Measurements from ENCODE around the gene CLINT1. TPM values are rescaled to one million over a fixed set of nuclear protein-coding genes. Genes with fewer than 3 reads are reported as not detected.

CLINT1 gene
- total RNA-seq, 3 donors from 2014 or later, result 86.5 to 157 (median 89.5) TPM

GRCh38 chr5:157750320-157750719 lies 108.6 kb downstream of the CLINT1 start:
- no peaks in the 10 kb centered on the region for H3K36me3 ChIP-seq
- H3K9me3 ChIP-seq, result no peaks in the 10 kb centered on the region
- intact Hi-C loops (cut with DNase I; ENCODE audit: low total_unique reads), result no loop called here
- DNase-seq (ENCODE audit: low spot score in 2 of 2), result no peak
- no peaks in the 10 kb centered on the region for H3K27me3 ChIP-seq
- TF ChIP-seq POLR2A (IDR thresholded peaks at IDR 0.05) (no peak), POLR2AphosphoS5 (IDR thresholded peaks at IDR 0.05) (no peak), CTCF (IDR thresholded peaks at IDR 0.05) (no peak)
- no peak overlapping the region for H3K4me3 ChIP-seq
- no peaks in the 10 kb centered on the region for H3K4me1 ChIP-seq
- no peak overlapping the region for H3K27ac ChIP-seq

- intact Hi-C loops (cut with DNase I; ENCODE audit: low total_unique reads), result no loop called here
- Histone ChIP-seq H3K4me3 (no peak overlapping the region), H3K27me3 (no peaks in the 10 kb centered on the region), H3K9me3 (no peaks in the 10 kb centered on the region), H3K36me3 (no peaks in the 10 kb centered on the region), H3K27ac (no peak overlapping the region), H3K4me1 (no peaks in the 10 kb centered on the region)
- no peak for DNase-seq (ENCODE audit: low spot score in 2 of 2)
- TF ChIP-seq POLR2AphosphoS5 (IDR thresholded peaks at IDR 0.05) (no peak), CTCF (IDR thresholded peaks at IDR 0.05) (no peak), POLR2A (IDR thresholded peaks at IDR 0.05) (no peak)
Observed at GRCh38 chr5:157749462-157749799, 109.5 kb downstream of the CLINT1 start.

GRCh38 chr5:157748760-157749461 lies 110.0 kb downstream of the CLINT1 start:
- H3K4me3 ChIP-seq, result no peak overlapping the region
- TF ChIP-seq CTCF (IDR thresholded peaks at IDR 0.05) (no peak), POLR2A (IDR thresholded peaks at IDR 0.05) (no peak), POLR2AphosphoS5 (IDR thresholded peaks at IDR 0.05) (no peak)
- no peaks in the 10 kb centered on the region for H3K27me3 ChIP-seq
- no peak overlapping the region for H3K27ac ChIP-seq
- no peaks in the 10 kb centered on the region for H3K36me3 ChIP-seq
- no peaks in the 10 kb centered on the region for H3K4me1 ChIP-seq
- intact Hi-C loops (cut with DNase I; ENCODE audit: low total_unique reads), result no loop called here
- H3K9me3 ChIP-seq, result no peaks in the 10 kb centered on the region
- DNase-seq (ENCODE audit: low spot score in 2 of 2), result no peak

- DNase-seq (ENCODE audit: low spot score in 2 of 2), result no peak
- intact Hi-C loops (cut with DNase I; ENCODE audit: low total_unique reads), result no loop called here
- Histone ChIP-seq H3K4me3 (no peak overlapping the region), H3K9me3 (no peaks in the 10 kb centered on the region), H3K27me3 (no peaks in the 10 kb centered on the region), H3K4me1 (no peaks in the 10 kb centered on the region), H3K36me3 (no peaks in the 10 kb centered on the region), H3K27ac (no peak overlapping the region)
- TF ChIP-seq POLR2A (IDR thresholded peaks at IDR 0.05) (no peak), CTCF (IDR thresholded peaks at IDR 0.05) (no peak), POLR2AphosphoS5 (IDR thresholded peaks at IDR 0.05) (no peak)
Observed at GRCh38 chr5:157747766-157748700, 110.9 kb downstream of the CLINT1 start.

GRCh38 chr5:157747173-157747740 lies 111.7 kb downstream of the CLINT1 start:
- no peaks in the 10 kb centered on the region for H3K9me3 ChIP-seq
- H3K36me3 ChIP-seq, result no peaks in the 10 kb centered on the region
- intact Hi-C loops (cut with DNase I; ENCODE audit: low total_unique reads), result no loop called here
- no peak overlapping the region for H3K4me3 ChIP-seq
- no peaks in the 10 kb centered on the region for H3K27me3 ChIP-seq
- TF ChIP-seq POLR2A (IDR thresholded peaks at IDR 0.05) (no peak), CTCF (IDR thresholded peaks at IDR 0.05) (no peak), POLR2AphosphoS5 (IDR thresholded peaks at IDR 0.05) (no peak)
- no peak for DNase-seq (ENCODE audit: low spot score in 2 of 2)
- no peaks in the 10 kb centered on the region for H3K4me1 ChIP-seq
- no peak overlapping the region for H3K27ac ChIP-seq

All from breast epithelium (tissue), 4 donors.